Neural crest cell (in vitro differentiated cells): ENCODE measurements around the gene THBS2. TPM values are rescaled to one million over a fixed set of nuclear protein-coding genes. Genes with fewer than 3 reads are reported as not detected.

Experiments used
- DNase-seq: peaks from one replicate; pipeline ENCODE4 v3.0.0; 2021; ENCODE audit warnings: low read depth, mixed read lengths, low spot score
- H3K27ac Mint-ChIP-seq: one replicate; pipeline ENCODE4 v1.8.0; 2021; ENCODE audit warnings: mild to moderate bottlenecking, mixed read lengths; ENCODE audit not compliant: unreplicated experiment
- H3K27me3 Mint-ChIP-seq: 2 replicates; pipeline ENCODE4 v1.8.0; 2021; ENCODE audit warnings: low read depth, mild to moderate bottlenecking, mixed read lengths
- H3K36me3 Mint-ChIP-seq: 2 replicates; pipeline ENCODE4 v1.8.0; 2021; ENCODE audit warnings: low read depth, mild to moderate bottlenecking, mixed read lengths
- H3K4me1 Mint-ChIP-seq: 2 replicates; pipeline ENCODE4 v1.8.0; 2021; ENCODE audit warnings: mixed read lengths
- H3K4me3 Mint-ChIP-seq: one replicate; pipeline ENCODE4 v1.8.0; 2021; ENCODE audit warnings: mild to moderate bottlenecking, mixed read lengths
- H3K9me3 Mint-ChIP-seq: 2 replicates; pipeline ENCODE4 v1.8.0; 2021; ENCODE audit warnings: mixed read lengths
- total RNA-seq: library from RNA; stranded (reverse); gene quantifications from 2 replicates; pipeline ENCODE4 v1.2.1, GENCODE V29; 2021
- TF ChIP-seq, protein P1 (sequence below): fragments of 200-600 bp; sonication (generic); conservative IDR thresholded peaks from 2 replicates; pipeline ENCODE4 v1.5.0; 2021; ENCODE audit warnings: antibody characterized with exemption, mild to moderate bottlenecking

The THBS2 gene
- total RNA-seq, 1 donor from 2014 or later, result 1.3 TPM

DNA sequence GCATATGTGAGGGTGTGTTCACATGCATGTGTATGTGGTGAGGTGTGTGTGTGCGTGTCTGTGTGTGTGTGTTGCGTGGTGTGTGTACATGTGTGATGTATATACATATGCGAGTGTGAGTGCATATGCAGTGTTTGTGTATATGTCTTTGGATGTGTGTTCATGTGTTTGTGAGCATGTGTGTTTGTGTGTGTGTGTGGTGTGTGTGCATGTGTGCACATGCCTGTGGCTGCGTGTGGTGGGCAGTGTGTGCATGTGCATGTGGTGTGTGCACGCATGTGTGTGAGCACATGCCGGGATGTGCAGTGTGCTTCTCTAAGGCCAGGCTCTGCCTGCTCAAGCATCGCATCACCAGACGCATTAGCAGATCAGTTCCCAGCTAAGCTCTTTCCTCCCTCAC lies 5.7 kb downstream of the THBS2 start:
- no peaks in the 10 kb centered on the region for H3K36me3 Mint-ChIP-seq
- no peak overlapping the region for H3K4me3 Mint-ChIP-seq
- H3K4me1 Mint-ChIP-seq, result peaks cover 13% of the 10 kb centered on the region
- peaks cover 33% of the 10 kb centered on the region for H3K27me3 Mint-ChIP-seq
- H3K27ac Mint-ChIP-seq, result no peak overlapping the region
- no peak for DNase-seq
- TF ChIP-seq, protein P1, sequence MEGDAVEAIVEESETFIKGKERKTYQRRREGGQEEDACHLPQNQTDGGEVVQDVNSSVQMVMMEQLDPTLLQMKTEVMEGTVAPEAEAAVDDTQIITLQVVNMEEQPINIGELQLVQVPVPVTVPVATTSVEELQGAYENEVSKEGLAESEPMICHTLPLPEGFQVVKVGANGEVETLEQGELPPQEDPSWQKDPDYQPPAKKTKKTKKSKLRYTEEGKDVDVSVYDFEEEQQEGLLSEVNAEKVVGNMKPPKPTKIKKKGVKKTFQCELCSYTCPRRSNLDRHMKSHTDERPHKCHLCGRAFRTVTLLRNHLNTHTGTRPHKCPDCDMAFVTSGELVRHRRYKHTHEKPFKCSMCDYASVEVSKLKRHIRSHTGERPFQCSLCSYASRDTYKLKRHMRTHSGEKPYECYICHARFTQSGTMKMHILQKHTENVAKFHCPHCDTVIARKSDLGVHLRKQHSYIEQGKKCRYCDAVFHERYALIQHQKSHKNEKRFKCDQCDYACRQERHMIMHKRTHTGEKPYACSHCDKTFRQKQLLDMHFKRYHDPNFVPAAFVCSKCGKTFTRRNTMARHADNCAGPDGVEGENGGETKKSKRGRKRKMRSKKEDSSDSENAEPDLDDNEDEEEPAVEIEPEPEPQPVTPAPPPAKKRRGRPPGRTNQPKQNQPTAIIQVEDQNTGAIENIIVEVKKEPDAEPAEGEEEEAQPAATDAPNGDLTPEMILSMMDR, result no peak
- peaks cover 8% of the 10 kb centered on the region for H3K9me3 Mint-ChIP-seq

DNA sequence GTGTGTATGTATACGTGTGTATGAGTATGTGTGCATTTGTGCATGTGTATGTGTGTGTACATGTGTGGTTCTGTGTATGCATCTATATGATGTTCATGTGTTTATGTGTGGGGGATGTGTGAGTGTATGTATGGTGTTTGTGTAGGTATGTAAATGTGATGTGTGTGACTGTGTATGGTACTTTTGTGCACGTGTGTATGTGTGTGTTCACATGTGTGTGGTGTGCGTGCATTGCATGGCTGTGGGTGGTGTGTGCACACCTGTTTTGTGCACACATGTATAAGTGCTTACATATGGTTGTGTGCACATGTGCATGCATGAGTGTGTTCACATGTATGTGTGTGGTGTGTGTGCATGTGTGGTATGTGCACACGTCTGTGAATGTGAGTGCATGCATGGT lies 6.2 kb downstream of the THBS2 start:
- H3K9me3 Mint-ChIP-seq, result peaks cover 8% of the 10 kb centered on the region
- H3K36me3 Mint-ChIP-seq, result no peaks in the 10 kb centered on the region
- DNase-seq, result no peak
- peaks cover 7% of the 10 kb centered on the region for H3K4me1 Mint-ChIP-seq
- TF ChIP-seq, protein P1, result no peak
- H3K4me3 Mint-ChIP-seq, result no peak overlapping the region
- H3K27me3 Mint-ChIP-seq, result peaks cover 28% of the 10 kb centered on the region
- H3K27ac Mint-ChIP-seq, result no peak overlapping the region

DNA sequence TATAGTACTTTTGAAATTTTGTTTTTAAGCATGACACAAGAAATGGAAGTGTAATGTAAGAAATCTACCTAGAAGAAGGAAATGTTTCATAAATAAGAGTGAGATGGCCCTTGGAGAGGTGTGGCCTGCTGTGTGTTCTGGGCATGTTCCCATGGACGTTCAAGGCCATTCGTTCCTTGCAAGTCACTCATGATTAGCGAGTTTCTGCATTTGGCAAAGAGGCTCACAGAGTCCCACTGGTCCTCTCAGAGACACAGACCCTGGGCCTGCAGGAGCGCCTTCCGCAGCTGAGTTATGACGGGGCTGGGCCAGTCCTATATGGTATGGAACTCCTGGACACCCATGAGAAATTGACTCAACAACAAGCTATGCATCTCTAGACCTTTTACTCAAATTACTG lies 7.2 kb downstream of the THBS2 start:
- TF ChIP-seq, protein P1, result no peak
- Mint-ChIP-seq H3K27me3 (peaks cover 18% of the 10 kb centered on the region), H3K36me3 (no peaks in the 10 kb centered on the region), H3K9me3 (peaks cover 8% of the 10 kb centered on the region), H3K4me1 (peaks cover 3% of the 10 kb centered on the region), H3K4me3 (no peak overlapping the region), H3K27ac (no peak overlapping the region)
- no peak for DNase-seq

DNA sequence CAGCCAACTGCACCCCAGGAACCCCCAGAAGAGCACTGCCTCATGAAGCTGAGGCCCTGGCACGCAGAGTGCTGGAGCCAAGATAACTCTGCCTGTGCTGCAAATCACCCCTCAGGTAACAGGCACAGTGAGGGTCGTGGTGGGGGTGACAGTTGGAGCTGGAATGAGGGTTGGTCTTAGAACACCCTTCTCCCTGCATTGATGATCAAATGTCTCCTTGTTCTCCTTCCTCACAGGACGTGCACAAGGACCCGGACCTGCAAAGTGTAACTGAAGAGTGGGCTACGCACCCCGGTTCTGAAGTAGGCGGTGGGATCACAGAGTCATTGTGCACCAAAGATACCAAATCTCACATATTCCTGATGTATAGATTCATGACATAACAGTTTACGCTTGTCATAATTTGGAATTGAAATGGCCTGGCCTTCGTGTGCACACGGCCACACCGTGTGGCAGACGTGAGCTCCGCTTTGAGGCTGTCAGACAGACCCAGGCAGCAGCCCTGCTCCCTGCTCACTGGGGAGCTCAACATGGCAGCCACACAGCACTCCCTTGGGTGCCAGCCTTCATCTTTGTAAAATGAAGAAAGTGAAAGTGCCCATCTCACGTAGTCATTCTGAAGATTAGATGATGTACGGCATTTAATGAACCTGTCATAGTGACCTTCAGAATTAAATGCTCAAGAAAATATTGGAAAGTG lies 8.8 kb downstream of the THBS2 start:
- DNase-seq, result no peak
- Mint-ChIP-seq H3K9me3 (peaks cover 8% of the 10 kb centered on the region), H3K4me1 (no peaks in the 10 kb centered on the region), H3K27ac (no peak overlapping the region), H3K36me3 (no peaks in the 10 kb centered on the region), H3K27me3 (peaks cover 6% of the 10 kb centered on the region), H3K4me3 (no peak overlapping the region)
- TF ChIP-seq, protein P1, result no peak

DNA sequence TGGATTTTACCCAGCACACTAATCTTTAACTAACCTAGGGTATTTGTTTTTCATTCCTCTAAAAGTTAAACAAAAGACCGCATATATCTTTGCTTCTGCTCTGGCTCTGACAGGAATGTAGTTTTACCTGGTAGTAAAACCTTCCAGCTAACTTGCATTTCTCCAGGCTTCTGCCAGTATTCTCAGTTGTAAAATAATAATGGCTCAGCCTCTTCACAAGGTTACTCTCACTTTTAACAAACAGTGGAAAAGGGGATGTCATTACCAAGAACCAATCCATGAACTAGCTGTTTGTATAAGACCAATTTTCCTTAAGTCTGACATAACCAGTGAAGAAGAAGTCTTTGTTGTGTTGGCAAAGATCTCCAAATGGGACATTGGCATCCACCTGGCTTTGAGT lies 10.0 kb downstream of the THBS2 start:
- no peak overlapping the region for H3K4me3 Mint-ChIP-seq
- H3K27me3 Mint-ChIP-seq, result peaks cover 3% of the 10 kb centered on the region
- no peak for DNase-seq
- TF ChIP-seq, protein P1, result no peak
- H3K9me3 Mint-ChIP-seq, result peaks cover 8% of the 10 kb centered on the region
- no peaks in the 10 kb centered on the region for H3K36me3 Mint-ChIP-seq
- H3K4me1 Mint-ChIP-seq, result no peaks in the 10 kb centered on the region
- no peak overlapping the region for H3K27ac Mint-ChIP-seq
